ENCODE data around the gene KANSL3. TPM values are rescaled to one million over a fixed set of nuclear protein-coding genes. Genes with fewer than 3 reads are reported as not detected.

Gene KANSL3
- total RNA-seq, 4 donors from 2014 or later: 34.7 to 65.0 (median 39.7) TPM

DNA sequence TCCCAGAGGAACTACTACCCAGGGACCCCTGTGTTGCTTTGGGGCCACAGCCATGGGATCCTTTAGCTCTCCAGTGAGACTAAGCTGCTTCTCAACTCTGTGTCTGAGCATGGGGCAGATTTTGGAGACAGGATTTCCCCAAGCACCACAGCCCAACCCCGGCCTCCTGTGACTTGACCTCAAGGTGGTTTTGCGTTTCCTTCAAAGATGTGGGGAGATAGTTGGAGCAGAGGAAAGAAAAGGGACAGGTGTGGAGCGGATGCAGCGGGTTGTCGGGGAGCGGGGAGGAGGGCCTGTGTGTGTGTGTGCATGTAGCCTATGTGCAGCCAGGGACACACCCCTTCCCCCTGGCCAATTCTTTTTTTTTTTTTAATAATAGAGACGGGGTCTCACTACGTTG lies 91.3 kb downstream of the KANSL3 start:
- TF ChIP-seq, protein P1, sequence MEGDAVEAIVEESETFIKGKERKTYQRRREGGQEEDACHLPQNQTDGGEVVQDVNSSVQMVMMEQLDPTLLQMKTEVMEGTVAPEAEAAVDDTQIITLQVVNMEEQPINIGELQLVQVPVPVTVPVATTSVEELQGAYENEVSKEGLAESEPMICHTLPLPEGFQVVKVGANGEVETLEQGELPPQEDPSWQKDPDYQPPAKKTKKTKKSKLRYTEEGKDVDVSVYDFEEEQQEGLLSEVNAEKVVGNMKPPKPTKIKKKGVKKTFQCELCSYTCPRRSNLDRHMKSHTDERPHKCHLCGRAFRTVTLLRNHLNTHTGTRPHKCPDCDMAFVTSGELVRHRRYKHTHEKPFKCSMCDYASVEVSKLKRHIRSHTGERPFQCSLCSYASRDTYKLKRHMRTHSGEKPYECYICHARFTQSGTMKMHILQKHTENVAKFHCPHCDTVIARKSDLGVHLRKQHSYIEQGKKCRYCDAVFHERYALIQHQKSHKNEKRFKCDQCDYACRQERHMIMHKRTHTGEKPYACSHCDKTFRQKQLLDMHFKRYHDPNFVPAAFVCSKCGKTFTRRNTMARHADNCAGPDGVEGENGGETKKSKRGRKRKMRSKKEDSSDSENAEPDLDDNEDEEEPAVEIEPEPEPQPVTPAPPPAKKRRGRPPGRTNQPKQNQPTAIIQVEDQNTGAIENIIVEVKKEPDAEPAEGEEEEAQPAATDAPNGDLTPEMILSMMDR (IDR thresholded peaks at IDR 0.05; ENCODE audit: low read depth): no peak

DNA sequence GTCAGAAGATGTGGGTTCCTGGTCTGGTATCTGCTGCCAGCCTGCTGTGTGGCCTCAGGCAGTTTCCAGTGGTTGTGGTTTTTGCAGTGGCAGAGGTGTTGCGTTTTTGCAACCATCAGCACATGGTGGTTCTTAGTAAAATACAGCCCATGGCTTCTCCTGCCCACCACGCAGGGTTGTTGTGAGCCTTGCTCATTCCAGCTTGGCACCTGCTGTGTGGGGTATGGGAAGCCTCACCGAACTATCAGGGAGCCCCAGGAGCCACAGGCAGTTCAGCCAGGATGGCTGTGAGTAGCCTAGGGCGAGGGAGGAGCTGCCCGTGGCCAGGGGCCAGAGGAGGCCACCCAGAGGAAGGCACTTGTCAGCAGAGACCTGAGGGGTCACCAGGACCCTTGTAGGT lies 91.8 kb downstream of the KANSL3 start:
- TF ChIP-seq, protein P1 (IDR thresholded peaks at IDR 0.05; ENCODE audit: low read depth): no peak

Other genes starting within 250 kb of the KANSL3 start
- 1 to 10 TPM in 1 of 4 donors, not detected in 3; 3.6 TPM for gene NEURL3, start 133.0 kb downstream of the KANSL3 start, total RNA-seq
- gene ARID5A, start 101.6 kb downstream of the KANSL3 start, total RNA-seq: 10 to 100 TPM; 12.6 to 26.0 (median 22.1) TPM
- not detected for gene FER1L5, start 4.5 kb upstream of the KANSL3 start, total RNA-seq
- gene LMAN2L, start 101.8 kb upstream of the KANSL3 start, total RNA-seq: 10 to 100 TPM; 14.6 to 18.1 (median 16.7) TPM
- gene CNNM4, start 122.6 kb upstream of the KANSL3 start, total RNA-seq: 1 to 10 TPM; 2.0 to 3.7 (median 2.7) TPM
- 10 to 100 TPM in 1 of 4 donors, 1 to 10 TPM in 3; 4.4 to 21.1 (median 8.5) TPM for gene CNNM3, start 178.0 kb upstream of the KANSL3 start, total RNA-seq
- 1 to 10 TPM in 3 of 4 donors, not detected in 1; 1.7 to 4.3 (median 2.9) TPM for gene ANKRD23, start 205.7 kb upstream of the KANSL3 start, total RNA-seq
- gene ANKRD39, start 219.7 kb upstream of the KANSL3 start, total RNA-seq: 10 to 100 TPM in 1 of 4 donors, 1 to 10 TPM in 3; 6.7 to 12.3 (median 8.4) TPM
- 10 to 100 TPM; 10.4 to 27.1 (median 17.8) TPM for gene SEMA4C, start 231.8 kb upstream of the KANSL3 start, total RNA-seq

All from subcutaneous adipose tissue (tissue), 4 donors.